SIG-M5 (cell line): ENCODE data around the gene MINPP1.
"Not testable (repeated sequence)": the region's sequence is repeated elsewhere in the genome, so short reads cannot be mapped to it uniquely, and the experiment has no call there.

Experiments
- DNase-seq: peaks from one replicate; lab custom pipeline; 2025; lab: John Stamatoyannopoulos, UW

MINPP1 gene

DNA sequence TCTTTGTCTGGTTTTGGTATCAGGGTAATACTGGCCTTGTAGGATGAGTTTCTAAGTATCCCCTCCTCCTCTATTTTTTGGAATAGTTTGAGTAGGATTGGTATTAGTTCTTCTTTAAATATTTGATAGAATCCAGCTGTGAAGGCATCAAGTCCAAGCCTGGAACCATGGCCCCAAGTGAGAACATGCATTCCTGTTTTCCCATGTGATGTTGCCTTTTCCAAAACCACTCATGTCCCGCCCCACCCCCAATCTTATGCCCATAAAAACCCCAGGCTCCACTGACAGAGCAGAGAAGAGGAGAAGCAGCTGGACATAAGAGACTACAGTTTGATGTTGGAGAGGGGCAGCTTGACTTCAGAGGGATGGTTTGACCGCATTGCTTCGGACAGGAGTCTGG, 71.2 kb downstream of the MINPP1 start:
- DNase-seq = no peak

DNA sequence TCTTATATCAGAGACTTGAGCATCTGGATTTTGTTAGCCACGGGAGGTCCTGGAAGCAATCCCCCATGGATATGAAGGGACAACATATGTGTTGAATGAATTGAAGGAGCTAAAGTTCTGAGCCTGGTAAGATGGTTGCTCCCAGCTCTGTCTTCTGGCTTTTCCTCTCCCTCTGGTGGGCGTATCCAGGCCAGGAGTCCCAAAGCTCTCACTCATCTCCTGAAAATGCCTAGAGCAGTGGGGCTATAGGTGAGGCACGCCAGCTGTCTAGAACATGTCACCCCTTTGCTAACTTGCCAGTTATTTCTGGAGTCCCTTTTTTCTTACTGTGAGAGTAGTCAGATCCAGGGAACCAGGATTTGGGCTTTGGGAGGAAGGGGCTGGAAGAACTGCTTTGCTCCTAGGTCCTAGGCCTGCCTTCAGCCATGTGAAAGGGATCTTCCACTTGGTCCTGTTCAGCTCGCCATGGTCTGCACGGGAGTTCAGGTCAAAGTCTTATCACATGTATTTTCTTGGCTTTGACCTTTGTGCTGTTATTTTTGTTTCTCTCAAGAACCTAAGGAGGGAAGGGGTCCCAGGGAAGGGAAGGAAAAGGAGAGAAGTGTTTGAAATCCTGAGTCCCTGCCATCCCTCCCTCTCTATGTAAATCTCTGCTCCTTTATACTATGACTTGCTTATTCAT, 73.6 kb downstream of the MINPP1 start:
- no peak for DNase-seq

DNA sequence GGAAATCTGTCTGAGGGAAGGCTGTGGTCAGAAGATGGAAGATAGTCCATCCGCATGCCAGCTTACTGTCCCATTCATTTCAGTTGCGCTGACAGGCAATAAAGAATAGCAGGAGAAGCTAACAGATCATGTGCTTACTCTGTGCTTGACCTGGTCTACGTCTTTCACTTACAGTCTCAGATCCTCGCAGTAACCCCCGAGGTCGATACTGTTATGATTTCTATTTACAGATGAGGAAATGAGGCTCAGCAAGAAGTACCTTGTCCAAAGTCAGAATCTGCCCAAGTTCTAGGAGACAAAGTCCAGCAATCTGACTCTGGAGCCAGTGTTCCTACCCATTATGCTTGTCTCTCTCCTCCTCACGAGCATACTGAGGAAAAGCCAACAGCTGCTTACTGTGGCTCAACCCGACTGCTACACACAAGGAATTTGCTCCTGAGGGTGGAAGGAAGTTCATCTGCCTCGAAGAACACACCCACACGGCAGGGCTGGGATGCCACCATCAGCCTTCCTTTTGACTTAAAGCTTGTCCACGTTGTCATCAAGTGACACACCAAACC, 74.2 kb downstream of the MINPP1 start:
- no peak for DNase-seq

DNA sequence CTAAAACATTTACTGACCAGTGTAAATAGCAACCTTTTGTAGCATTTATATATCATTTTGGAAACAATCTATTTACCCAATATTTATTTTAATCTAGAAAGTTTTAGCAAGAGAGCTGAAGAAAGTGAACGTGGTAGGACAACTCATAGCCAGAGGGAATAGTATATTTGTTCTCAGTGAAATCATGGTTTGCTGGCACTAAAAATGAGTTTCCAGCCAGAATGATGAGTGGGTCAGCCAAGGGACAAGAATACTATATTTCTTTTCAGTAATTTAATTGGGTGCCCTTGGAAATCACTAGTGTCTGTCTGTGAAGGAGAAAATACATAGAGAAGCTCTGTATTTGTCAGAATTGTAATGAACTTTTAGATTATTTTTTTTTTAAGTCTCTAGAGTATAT, 74.9 kb downstream of the MINPP1 start:
- DNase-seq = no peak

DNA sequence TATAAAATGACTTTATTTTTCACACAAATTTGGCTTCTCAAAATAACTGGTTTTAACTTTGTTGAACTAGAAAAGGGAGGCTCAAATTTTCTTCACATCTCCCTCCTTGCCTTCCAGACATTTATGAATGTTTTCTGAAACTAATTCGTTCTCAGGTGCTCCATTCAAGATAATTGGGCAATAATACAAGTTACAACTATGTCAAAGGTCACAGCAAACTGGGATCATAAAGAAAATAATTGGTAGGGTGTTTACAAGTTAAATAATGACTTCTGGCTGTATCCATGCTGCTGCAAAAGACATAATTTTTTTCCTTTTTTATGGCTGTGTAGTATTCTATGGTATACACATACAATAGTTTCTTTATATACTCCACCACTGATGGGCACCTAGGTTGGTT, 75.3 kb downstream of the MINPP1 start:
- no peak for DNase-seq

DNA sequence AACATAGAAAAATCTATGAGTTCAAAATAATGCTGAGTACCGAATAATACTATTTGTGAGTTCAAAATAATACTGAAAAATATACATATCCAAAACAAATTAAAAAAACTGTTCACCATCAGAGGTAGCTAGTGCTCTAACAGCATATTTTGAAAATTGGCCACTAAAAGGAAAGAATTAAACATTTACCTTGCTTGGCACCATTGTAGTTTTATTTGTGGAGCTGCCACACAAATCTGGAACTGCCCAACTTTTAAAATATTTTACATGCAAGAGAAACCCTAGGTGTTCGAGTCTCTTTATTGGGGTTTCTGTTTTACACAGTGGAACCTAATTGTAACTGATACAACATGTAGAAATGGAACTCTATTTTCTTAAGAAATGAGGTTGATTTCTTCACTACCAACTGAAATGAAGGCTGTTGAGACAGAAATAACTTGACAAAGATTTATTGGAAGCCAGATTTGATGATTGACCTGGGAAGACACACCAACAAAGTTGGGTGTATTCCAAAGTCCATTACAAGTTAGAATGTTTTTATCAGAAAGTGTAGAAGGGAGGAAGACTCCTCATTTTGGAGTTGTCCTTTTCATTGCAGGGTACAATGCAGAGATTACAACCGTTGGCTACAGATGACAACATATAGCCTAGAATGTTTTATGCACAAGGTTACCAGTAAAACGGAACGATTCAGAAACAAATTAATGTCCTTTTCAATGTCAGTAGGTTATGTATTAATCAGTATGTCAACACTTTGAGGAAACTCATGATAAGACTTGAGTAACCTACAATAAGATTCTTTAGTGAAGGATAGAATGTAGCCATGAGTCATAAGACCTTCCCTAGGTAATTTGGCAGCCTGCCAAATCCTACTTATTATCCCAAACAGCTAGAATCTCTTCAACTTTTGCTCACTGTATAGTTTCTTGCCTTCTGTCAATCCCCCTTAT, 81.1 kb downstream of the MINPP1 start:
- no peak for DNase-seq

DNA sequence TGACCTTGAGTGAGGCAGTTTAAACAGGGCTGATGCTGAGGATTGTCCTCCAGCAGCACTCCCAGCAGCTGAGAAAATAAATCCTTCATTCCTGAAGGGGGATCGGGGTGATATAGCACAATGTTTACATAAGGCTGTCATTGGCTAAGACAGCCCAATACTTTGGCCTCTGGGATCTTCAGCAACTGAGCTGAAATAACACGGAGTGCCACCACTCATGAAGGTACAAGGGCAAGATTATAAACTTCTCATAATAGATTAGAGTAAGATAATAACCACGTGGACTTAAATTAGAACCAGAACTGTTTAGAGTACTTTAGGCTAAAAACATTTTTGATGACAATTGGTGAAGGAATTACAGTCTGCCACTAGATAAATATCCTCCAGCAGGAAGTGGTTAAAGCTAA, 85.0 kb downstream of the MINPP1 start:
- DNase-seq = no peak

DNA sequence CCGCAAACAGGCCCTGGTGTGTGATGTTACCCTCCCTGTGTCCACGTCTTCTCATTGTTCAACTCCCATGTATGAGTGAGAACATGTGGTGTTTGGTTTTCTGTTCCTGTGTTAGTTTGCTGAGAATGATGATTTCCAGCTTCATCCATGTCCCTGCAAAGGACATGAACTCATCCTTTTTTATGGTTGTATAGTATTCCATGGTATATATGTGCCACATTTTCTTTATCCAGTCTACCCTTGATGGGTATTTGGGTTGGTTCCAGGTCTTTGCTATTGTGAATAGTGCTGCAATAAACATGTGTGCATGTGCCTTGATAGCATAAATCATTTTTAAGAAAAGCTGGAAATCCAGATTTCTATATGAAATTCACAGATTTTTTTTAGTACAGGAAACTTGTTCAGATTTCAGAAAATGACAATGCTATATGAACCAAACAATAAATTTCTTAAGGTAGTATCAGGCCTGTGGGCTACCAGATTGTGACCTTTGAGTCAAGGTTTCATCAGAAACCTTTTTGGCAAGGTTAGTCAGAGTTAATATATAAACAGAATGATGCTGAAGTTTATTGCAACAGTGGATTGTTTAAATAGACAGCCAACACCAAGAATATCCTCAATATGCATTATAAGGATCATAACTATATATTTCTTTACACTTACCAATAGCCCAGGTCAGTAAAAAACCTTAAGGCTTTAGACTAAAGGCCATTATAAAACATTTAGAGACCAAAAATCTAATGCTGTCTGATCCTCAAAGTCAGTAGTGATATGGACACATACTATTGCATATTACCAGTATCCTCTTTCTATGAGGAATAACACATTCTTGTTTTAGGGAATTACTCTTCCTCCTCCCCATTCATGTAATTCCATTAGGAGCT, 86.3 kb downstream of the MINPP1 start:
- no peak for DNase-seq

DNA sequence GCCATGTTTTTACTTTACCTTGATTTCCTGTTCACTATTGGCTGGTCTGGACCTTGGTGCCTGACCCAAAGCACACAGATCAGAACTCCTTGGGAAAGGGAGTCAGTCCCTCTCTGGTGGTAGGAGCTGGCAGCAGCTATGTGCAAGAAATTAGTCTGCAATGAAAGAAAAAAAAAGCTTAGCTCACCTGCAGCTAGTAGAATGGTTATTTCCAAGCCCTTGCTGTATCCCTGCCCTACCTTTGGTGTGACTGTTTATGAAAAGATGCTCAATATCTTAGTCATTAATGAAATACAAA, 86.8 kb downstream of the MINPP1 start:
- DNase-seq = no peak

DNA sequence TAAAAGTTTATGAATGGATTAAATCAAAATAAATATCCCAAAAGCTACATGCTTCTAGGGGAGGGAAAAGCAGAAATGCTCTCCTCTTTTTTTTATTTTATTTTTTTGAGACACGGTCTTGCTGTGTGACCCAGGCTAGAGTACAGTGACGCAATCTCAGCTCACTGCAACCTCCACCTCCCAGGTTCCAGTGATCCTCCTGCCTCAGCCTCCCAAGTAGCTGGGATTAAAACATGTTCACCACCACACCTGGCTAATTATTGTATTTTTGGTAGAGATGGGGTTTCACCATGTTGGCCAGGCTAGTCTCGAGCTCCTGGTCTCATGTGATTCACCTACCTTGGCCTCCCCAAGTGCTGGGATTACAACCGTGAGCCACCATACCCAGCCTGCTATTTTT, 88.2 kb downstream of the MINPP1 start:
- DNase-seq = not testable (repeated sequence)

DNA sequence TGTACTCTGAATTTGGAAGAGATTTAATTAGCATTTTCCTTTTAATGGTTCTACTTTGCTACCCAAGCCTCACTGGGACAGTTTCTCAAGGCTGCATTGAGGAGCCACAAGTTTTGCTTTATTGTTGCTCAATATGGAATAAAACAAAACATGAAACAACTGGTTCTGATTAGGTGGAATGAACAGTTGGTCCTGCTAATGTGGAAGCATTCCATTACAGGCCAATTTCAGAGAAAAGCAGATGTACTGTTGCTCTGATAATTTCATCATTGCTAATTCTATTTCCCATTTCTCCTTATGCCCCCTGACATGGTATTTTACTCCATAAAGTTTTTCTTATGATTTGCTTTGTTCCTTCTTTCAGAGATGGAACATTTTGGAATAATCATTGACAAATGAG, 89.0 kb downstream of the MINPP1 start:
- no peak for DNase-seq

DNA sequence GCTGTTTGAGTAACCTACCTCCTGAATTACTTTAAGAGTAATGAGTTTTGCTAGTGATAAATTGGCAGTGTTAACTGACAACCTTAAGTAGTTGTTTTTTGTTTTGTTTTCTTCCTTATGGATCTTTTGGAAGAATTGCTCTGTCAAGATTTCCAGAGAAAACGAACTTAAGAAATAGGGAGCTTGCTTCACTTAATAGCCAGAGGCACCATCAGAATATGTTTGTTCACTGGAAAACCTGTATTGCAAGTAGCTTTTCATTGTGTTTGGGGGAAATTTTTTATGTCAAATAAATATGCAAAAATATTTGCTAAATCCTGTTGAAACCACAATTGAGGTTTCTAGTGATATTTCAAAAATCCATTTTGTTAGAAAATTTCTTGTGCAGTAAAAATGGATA, 89.5 kb downstream of the MINPP1 start:
- no peak for DNase-seq

DNA sequence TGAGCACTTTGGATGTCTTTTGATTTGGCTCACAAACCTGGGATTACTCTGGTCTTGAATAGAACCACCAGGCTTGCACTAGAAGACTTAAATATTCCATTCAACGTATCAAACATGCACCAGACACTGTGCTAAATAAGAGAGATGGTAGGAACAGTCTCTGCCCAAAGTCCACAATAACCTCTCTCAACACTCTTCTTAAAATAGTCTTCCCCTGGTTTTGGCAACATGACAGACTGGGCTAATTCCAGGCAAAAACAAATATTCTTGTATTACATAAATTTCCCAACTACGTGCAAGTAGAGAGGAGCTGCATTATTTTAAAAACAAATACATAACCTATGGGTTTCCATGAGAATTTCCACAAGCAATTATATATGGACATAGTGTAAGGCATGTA, 90.2 kb downstream of the MINPP1 start:
- DNase-seq = no peak

DNA sequence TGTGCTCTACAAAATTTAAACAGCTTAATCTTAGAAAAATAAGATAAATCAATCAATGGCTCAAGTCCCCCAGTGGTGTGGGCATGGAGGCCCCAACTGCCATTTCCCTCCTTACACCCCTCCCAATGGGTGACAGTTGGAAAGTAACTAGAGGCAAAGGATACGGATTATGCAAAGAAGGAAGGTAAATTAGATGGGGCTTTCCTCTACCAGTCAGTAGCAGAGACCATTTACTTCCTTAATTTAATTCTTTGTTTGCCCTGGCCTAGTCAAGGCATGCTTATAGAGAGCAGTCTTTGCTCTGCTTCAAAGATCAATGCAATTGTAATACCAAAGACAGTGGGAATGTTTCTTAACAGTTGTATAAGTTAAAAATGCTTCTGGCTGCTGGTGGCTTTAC, 91.7 kb downstream of the MINPP1 start:
- no peak for DNase-seq

DNA sequence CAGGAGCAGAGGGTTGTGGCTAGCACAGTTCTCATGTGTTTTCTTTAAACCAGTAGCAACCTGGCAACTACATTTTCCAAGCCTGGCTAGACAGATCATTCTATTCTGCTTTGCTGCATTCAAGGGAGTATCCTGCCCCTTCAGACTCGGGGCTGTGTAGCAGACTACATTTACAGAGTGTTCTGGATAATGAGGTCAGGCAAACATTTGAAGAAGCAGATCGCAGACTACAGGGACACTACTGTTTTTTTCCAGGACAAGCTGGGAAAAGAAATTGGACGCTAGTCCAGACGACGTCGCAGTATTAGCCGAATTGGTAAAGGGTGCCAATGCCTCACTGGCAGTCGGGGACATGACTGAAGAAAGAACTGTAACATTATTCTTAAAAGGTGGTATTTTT, 94.0 kb downstream of the MINPP1 start:
- DNase-seq = no peak

DNA sequence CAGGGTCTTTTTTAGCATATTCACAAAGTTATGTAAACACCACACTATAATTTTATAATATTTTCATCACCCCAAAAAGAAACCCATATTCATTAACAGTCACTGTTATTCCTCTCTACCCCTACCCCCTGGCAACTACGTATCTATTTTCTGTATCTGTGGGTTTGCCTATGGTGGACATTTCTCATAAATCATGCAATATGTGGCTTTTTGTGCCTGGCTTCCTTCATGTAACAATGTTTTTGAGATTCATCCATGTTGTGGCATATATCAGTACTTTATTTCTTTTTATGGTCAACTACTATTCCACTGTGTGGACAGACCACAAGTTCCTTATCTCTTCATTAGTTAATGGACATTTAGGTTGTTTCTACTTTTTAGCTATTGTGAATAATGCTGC, 95.9 kb downstream of the MINPP1 start:
- DNase-seq = no peak
